Immature natural killer cell (primary cell): ENCODE data around the gene BTN3A1. TPM values are rescaled to one million over a fixed set of nuclear protein-coding genes. Genes with fewer than 3 reads are reported as not detected.
"Not testable (repeated sequence)": the region's sequence is repeated elsewhere in the genome, so short reads cannot be mapped to it uniquely, and the experiment has no call there.

Experiments used
- DNase-seq, 3 donors: peaks; one replicate each; pipeline ENCODE4 v3.0.0; 2022; ENCODE audit warnings: mixed read lengths in 1 of 3
- H3K27ac Mint-ChIP-seq, 6 donors: one replicate each; pipeline ENCODE4 v1.8.0; 2020; ENCODE audit warnings: mixed read lengths in 6 of 6, mild to moderate bottlenecking in 5 of 6, inconsistent platforms in 4 of 6, moderate library complexity in 3 of 6
- H3K27me3 Mint-ChIP-seq, 3 donors: one replicate each; pipeline ENCODE4 v1.8.0; 2020 to 2021; ENCODE audit warnings: low read depth in 3 of 3, mild to moderate bottlenecking in 3 of 3, mixed read lengths in 3 of 3, moderate library complexity in 3 of 3, inconsistent platforms in 1 of 3
- H3K36me3 Mint-ChIP-seq, 3 donors: one replicate each; pipeline ENCODE4 v1.8.0; 2020; ENCODE audit warnings: mixed read lengths in 3 of 3, inconsistent platforms in 2 of 3, mild to moderate bottlenecking in 2 of 3
- H3K4me1 Mint-ChIP-seq, 2 donors: one replicate each; pipeline ENCODE4 v1.8.0; 2020; ENCODE audit warnings: inconsistent platforms in 2 of 2, mild to moderate bottlenecking in 2 of 2, mixed read lengths in 2 of 2, moderate library complexity in 1 of 2
- H3K4me3 Mint-ChIP-seq, 5 donors: one replicate each; pipeline ENCODE4 v1.8.0; 2020; ENCODE audit warnings: mild to moderate bottlenecking in 5 of 5, mixed read lengths in 5 of 5, inconsistent platforms in 3 of 5, moderate library complexity in 3 of 5
- H3K9me3 Mint-ChIP-seq, 6 donors: one replicate each; pipeline ENCODE4 v1.8.0; 2020; ENCODE audit warnings: mild to moderate bottlenecking in 6 of 6, mixed read lengths in 6 of 6, inconsistent platforms in 4 of 6, moderate library complexity in 3 of 6
- polyA plus RNA-seq, 3 donors: library from polyadenylated mRNA; unstranded; fragments of 300-500 nt; fragmentation: Illumina TruSeq; gene quantifications; one replicate each; pipeline ENCODE4 v1.2.3, GENCODE V29; 2021

The BTN3A1 gene
- polyA plus RNA-seq, 3 donors from 2014 or later = 57.3 to 117 (median 98.5) TPM

- peak overlapping the region in 4 of 6 donors; percentile 32 to 50 (median 42) for H3K27ac Mint-ChIP-seq
- no peaks in the 10 kb centered on the region for H3K9me3 Mint-ChIP-seq
- DNase-seq = no peak
- H3K4me1 Mint-ChIP-seq = peaks cover 46 to 52% of the 10 kb centered on the region in 2 donors
- H3K27me3 Mint-ChIP-seq = peaks cover 0 to 5% (median 0%) of the 10 kb centered on the region in 3 donors
- no peak overlapping the region for H3K4me3 Mint-ChIP-seq
- H3K36me3 Mint-ChIP-seq = peaks cover 29 to 78% (median 62%) of the 10 kb centered on the region in 3 donors
These were observed 7.0 kb downstream of the BTN3A1 start for GRCh38 chr6:26408828-26409730.

- Mint-ChIP-seq H3K9me3 (no peaks in the 10 kb centered on the region), H3K4me3 (no peak overlapping the region), H3K4me1 (peaks cover 22 to 40% of the 10 kb centered on the region in 2 donors), H3K36me3 (peaks cover 20 to 74% (median 55%) of the 10 kb centered on the region in 3 donors), H3K27me3 (peaks cover 0 to 3% (median 0%) of the 10 kb centered on the region in 3 donors), H3K27ac (peak overlapping the region in 5 of 6 donors; percentile 58 to 83 (median 73))
- DNase-seq = no peak
These were observed 9.7 kb downstream of the BTN3A1 start for GRCh38 chr6:26411751-26412150.

- H3K36me3 Mint-ChIP-seq = peaks cover 17 to 69% (median 50%) of the 10 kb centered on the region in 3 donors
- peak overlapping the region; percentile 34 to 83 (median 60) for H3K27ac Mint-ChIP-seq
- no peak for DNase-seq
- H3K9me3 Mint-ChIP-seq = no peaks in the 10 kb centered on the region
- H3K4me1 Mint-ChIP-seq = peaks cover 18 to 35% of the 10 kb centered on the region in 2 donors
- H3K4me3 Mint-ChIP-seq = no peak overlapping the region
- H3K27me3 Mint-ChIP-seq = peaks cover 0 to 5% (median 0%) of the 10 kb centered on the region in 3 donors
These were observed 10.2 kb downstream of the BTN3A1 start for GRCh38 chr6:26412228-26412627.

GRCh38 chr6:26412954-26413353 is 10.9 kb downstream of the BTN3A1 start:
- H3K4me1 Mint-ChIP-seq = peaks cover 13 to 27% of the 10 kb centered on the region in 2 donors
- H3K4me3 Mint-ChIP-seq = no peak overlapping the region

GRCh38 chr6:26414281-26414680 is 12.2 kb downstream of the BTN3A1 start:
- Mint-ChIP-seq H3K36me3 (peaks cover 17 to 55% (median 38%) of the 10 kb centered on the region in 3 donors), H3K27ac (peak overlapping the region in 4 of 6 donors; percentile 19 to 69 (median 40)), H3K4me1 (peaks cover 8 to 20% of the 10 kb centered on the region in 2 donors), H3K27me3 (peaks cover 0 to 5% (median 0%) of the 10 kb centered on the region in 3 donors), H3K4me3 (no peak overlapping the region), H3K9me3 (no peaks in the 10 kb centered on the region)
- DNase-seq = no peak

More at GRCh38 chr6:26412954-26413353, 10.9 kb downstream of the BTN3A1 start:
- Mint-ChIP-seq H3K36me3 (peaks cover 17 to 62% (median 44%) of the 10 kb centered on the region in 3 donors), H3K27me3 (peaks cover 0 to 5% (median 0%) of the 10 kb centered on the region in 3 donors), H3K27ac (peak overlapping the region in 4 of 6 donors; percentile 21 to 84 (median 80)), H3K9me3 (no peaks in the 10 kb centered on the region)
- no peak for DNase-seq

- H3K36me3 Mint-ChIP-seq = peaks cover 17 to 46% (median 30%) of the 10 kb centered on the region in 3 donors
- peaks cover 0 to 5% (median 0%) of the 10 kb centered on the region in 3 donors for H3K27me3 Mint-ChIP-seq
- H3K27ac Mint-ChIP-seq = peak overlapping the region in 5 of 6 donors; percentile 26 to 87 (median 56)
- no peaks in the 10 kb centered on the region for H3K9me3 Mint-ChIP-seq
- no peak overlapping the region for H3K4me3 Mint-ChIP-seq
- DNase-seq = no peak
- H3K4me1 Mint-ChIP-seq = peaks cover 8 to 20% of the 10 kb centered on the region in 2 donors
These were observed 13.1 kb downstream of the BTN3A1 start for GRCh38 chr6:26415036-26415614.

- DNase-seq = no peak
- H3K4me1 Mint-ChIP-seq = peaks cover 8 to 20% of the 10 kb centered on the region in 2 donors
- peak overlapping the region in 5 of 6 donors; percentile 5 to 87 (median 59) for H3K27ac Mint-ChIP-seq
- peaks cover 0 to 5% (median 0%) of the 10 kb centered on the region in 3 donors for H3K27me3 Mint-ChIP-seq
- H3K36me3 Mint-ChIP-seq = peaks cover 15 to 42% (median 24%) of the 10 kb centered on the region in 3 donors
- no peak overlapping the region for H3K4me3 Mint-ChIP-seq
- no peaks in the 10 kb centered on the region for H3K9me3 Mint-ChIP-seq
These were observed 13.7 kb downstream of the BTN3A1 start for GRCh38 chr6:26415791-26416190.

GRCh38 chr6:26416288-26416687 is 14.2 kb downstream of the BTN3A1 start:
- H3K27ac Mint-ChIP-seq = peak overlapping the region in 4 of 6 donors; percentile 51 to 87 (median 60)

GRCh38 chr6:26418077-26418476 is 16.0 kb downstream of the BTN3A1 start:
- Mint-ChIP-seq H3K36me3 (peaks cover 8 to 23% (median 21%) of the 10 kb centered on the region in 3 donors), H3K4me1 (peaks cover 10 to 14% of the 10 kb centered on the region in 2 donors)
- not testable (repeated sequence) for H3K27me3 Mint-ChIP-seq, H3K27ac Mint-ChIP-seq, DNase-seq, H3K4me3 Mint-ChIP-seq, H3K9me3 Mint-ChIP-seq

More at GRCh38 chr6:26416288-26416687, 14.2 kb downstream of the BTN3A1 start:
- H3K4me1 Mint-ChIP-seq = peaks cover 8 to 20% of the 10 kb centered on the region in 2 donors
- no peak overlapping the region for H3K4me3 Mint-ChIP-seq
- peaks cover 13 to 38% (median 23%) of the 10 kb centered on the region in 3 donors for H3K36me3 Mint-ChIP-seq
- H3K27me3 Mint-ChIP-seq = peaks cover 0 to 5% (median 0%) of the 10 kb centered on the region in 3 donors
- no peaks in the 10 kb centered on the region for H3K9me3 Mint-ChIP-seq
- DNase-seq = no peak

GRCh38 chr6:26418795-26419194 is 16.7 kb downstream of the BTN3A1 start:
- not testable (repeated sequence) for DNase-seq, H3K27me3 Mint-ChIP-seq, H3K9me3 Mint-ChIP-seq, H3K4me3 Mint-ChIP-seq
- Mint-ChIP-seq H3K4me1 (peaks cover 10 to 14% of the 10 kb centered on the region in 2 donors), H3K27ac (peak overlapping the region in 1 of 6 donors; percentile 50), H3K36me3 (peaks cover 8 to 16% (median 14%) of the 10 kb centered on the region in 3 donors)

- peak; percentile 39 to 53 (median 47) for DNase-seq
- Mint-ChIP-seq H3K27me3 (peaks cover 0 to 2% (median 2%) of the 10 kb centered on the region in 3 donors), H3K36me3 (peaks cover 3 to 7% (median 5%) of the 10 kb centered on the region in 3 donors), H3K9me3 (no peaks in the 10 kb centered on the region), H3K4me1 (peaks cover 6 to 9% of the 10 kb centered on the region in 2 donors), H3K4me3 (no peak overlapping the region), H3K27ac (no peak overlapping the region)
These were observed 18.7 kb downstream of the BTN3A1 start for GRCh38 chr6:26420688-26421171.

- Mint-ChIP-seq H3K4me3 (no peak overlapping the region), H3K4me1 (peaks cover 0 to 9% of the 10 kb centered on the region in 2 donors), H3K27ac (no peak overlapping the region), H3K27me3 (peaks cover 0 to 2% (median 2%) of the 10 kb centered on the region in 3 donors), H3K36me3 (peaks cover 5 to 9% (median 6%) of the 10 kb centered on the region in 3 donors), H3K9me3 (no peaks in the 10 kb centered on the region)
- DNase-seq = peak; percentile 67 to 69 (median 69)
These were observed 19.4 kb downstream of the BTN3A1 start for GRCh38 chr6:26421259-26422144.
